Embryonic facial prominence (tissue), 1 donor: ENCODE data around the gene BMP7.

Experiments
- DNase-seq: peaks from one replicate; pipeline ENCODE4 v3.0.0-alpha.2; 2016; ENCODE audit errors: extremely low spot score

Gene BMP7

GRCh38 chr20:57124800-57125517, 141.5 kb downstream of the BMP7 start:
- no peak for DNase-seq

- no peak for DNase-seq
These were observed 142.1 kb downstream of the BMP7 start for GRCh38 chr20:57124366-57124765.

- DNase-seq: no peak
These were observed 142.9 kb downstream of the BMP7 start for GRCh38 chr20:57123504-57123903.

GRCh38 chr20:57122536-57123489, 143.6 kb downstream of the BMP7 start:
- DNase-seq: no peak

- no peak for DNase-seq
These were observed 147.5 kb downstream of the BMP7 start for GRCh38 chr20:57118964-57119363.
